GM12878 (cell line): ENCODE measurements around the gene SLCO2A1. TPM values are rescaled to one million over a fixed set of nuclear protein-coding genes. Genes with fewer than 3 reads are reported as not detected.

Source experiments
- ATAC-seq: fragments of 200-7000 bp; cut with Tn5 transposase; 3 replicates; pipeline ENCODE4 v1.9.1; 2020; ENCODE audit warnings: mild to moderate bottlenecking, moderate library complexity
- BruUV-seq: library from RNA; stranded (reverse); fragments of 400-500 nt; replicated peaks from 2 replicates; lab custom pipeline; 2021; lab: Mats Ljungman, UMichigan
- CTCF ChIA-PET: fragments of 300-600 bp; sonication (Branson Sonifier 250); formaldehyde crosslinking; extraction: SDS; loops from one replicate; lab custom pipeline; 2021; ENCODE audit warnings: inconsistent platforms; lab: Yijun Ruan, JAX
- POLR2A ChIA-PET: fragments of 350-600 bp; formaldehyde crosslinking; extraction: SDS; loops from one replicate; lab custom pipeline; 2021; ENCODE audit warnings: inconsistent platforms; lab: Charles Lee
- RAD21 ChIA-PET: fragments of 300-600 bp; sonication (Branson Sonifier 250); formaldehyde crosslinking; loops from one replicate; lab custom pipeline; 2023; ENCODE audit warnings: antibody characterized with exemption; ENCODE audit not compliant: unreplicated experiment; lab: Charles Lee
- SMC1A ChIA-PET: fragments of 300-600 bp; sonication (Branson Sonifier 250); formaldehyde crosslinking; loops from one replicate; lab custom pipeline; 2023; ENCODE audit not compliant: unreplicated experiment, uncharacterized antibody; lab: Charles Lee
- DNase-seq: peaks from one replicate; pipeline ENCODE4 v3.0.0-alpha.2; 2011; ENCODE audit warnings: low read depth, low spot score
- FAIRE-seq: peaks from 3 replicates; lab custom pipeline; 2011; peaks lifted over from hg19 to GRCh38; lab: Jason Lieb, UNC
- H2AFZ ChIP-seq: 2 replicates; pipeline ENCODE4 v1.6.0; 2011; ENCODE audit warnings: low read depth, low read length, control low read depth; ENCODE audit not compliant: control insufficient read depth
- H3K27ac ChIP-seq: 2 replicates; pipeline ENCODE4 v1.5.1; 2011; ENCODE audit warnings: control low read depth; ENCODE audit not compliant: control insufficient read depth, insufficient read depth
- H3K27me3 ChIP-seq, 2 experiments: replicated peaks in 1 of 2; 2 replicates each; pipeline versions ENCODE4 v1.6.0 to v1.6.1; 2011; ENCODE audit warnings: low read length in 1 of 2; ENCODE audit not compliant: control insufficient read depth in 2 of 2, insufficient read depth in 2 of 2
- H3K36me3 ChIP-seq, 2 experiments: 2 replicates each; pipeline ENCODE4 v1.5.1; 2011; ENCODE audit warnings: low read length in 1 of 2; ENCODE audit not compliant: control insufficient read depth in 2 of 2, insufficient read depth in 2 of 2
- H3K4me1 ChIP-seq: 2 replicates; pipeline ENCODE4 v1.6.1; 2011; ENCODE audit warnings: mild to moderate bottlenecking, low read length, moderate library complexity, mixed read lengths; ENCODE audit not compliant: control insufficient read depth, insufficient read depth
- H3K4me2 ChIP-seq: 2 replicates; pipeline ENCODE4 v1.6.0; 2011; ENCODE audit warnings: control low read depth; ENCODE audit not compliant: control insufficient read depth, insufficient read depth
- H3K4me3 ChIP-seq: fragments of 200-600 bp; sonication (generic); 2 replicates; pipeline ENCODE4 v1.5.1; 2016
- H3K79me2 ChIP-seq: 2 replicates; pipeline ENCODE4 v1.6.0; 2011; ENCODE audit warnings: low read length; ENCODE audit not compliant: control insufficient read depth, insufficient read depth
- H3K9ac ChIP-seq: 2 replicates; pipeline ENCODE4 v1.8.0; 2011; ENCODE audit warnings: low read length, control low read depth, mixed read lengths; ENCODE audit not compliant: control insufficient read depth, insufficient read depth
- H3K9me3 ChIP-seq: replicated peaks from 3 replicates; pipeline ENCODE4 v1.5.1; 2011; ENCODE audit warnings: mild to moderate bottlenecking, low read length; ENCODE audit not compliant: control insufficient read depth, insufficient read depth
- H4K20me1 ChIP-seq: 2 replicates; pipeline ENCODE4 v1.6.0; 2011; ENCODE audit not compliant: control insufficient read depth, insufficient read depth
- ASH2L ChIP-seq: fragments of 300-600, 200-600 bp; sonication (generic); IDR thresholded peaks from 2 replicates; pipeline ENCODE4 v1.6.1; 2017; ENCODE audit warnings: low read depth, mild to moderate bottlenecking, borderline replicate concordance
- BACH1 ChIP-seq: fragments of 450-650 bp; IDR thresholded peaks from 2 replicates; pipeline ENCODE4 v1.6.1; 2017; ENCODE audit warnings: mild to moderate bottlenecking, borderline replicate concordance
- CBFB ChIP-seq: IDR thresholded peaks from 2 replicates; pipeline ENCODE4 v1.6.1; 2016; ENCODE audit warnings: antibody characterized with exemption, low read depth
- GATAD2B ChIP-seq: fragments of 450-650 bp; conservative IDR thresholded peaks from 2 replicates; pipeline ENCODE4 v1.6.1; 2017; ENCODE audit warnings: low read depth, mild to moderate bottlenecking, moderate library complexity
- HDAC2 ChIP-seq: fragments of 200-600 bp; sonication (generic); IDR thresholded peaks from 2 replicates; pipeline ENCODE4 v1.6.1; 2017
- HDAC6 ChIP-seq: fragments of 200-600 bp; sonication (generic); IDR thresholded peaks from one replicate; pipeline ENCODE4 v1.8.0; 2017; ENCODE audit warnings: antibody characterized with exemption; ENCODE audit not compliant: unreplicated experiment
- LARP7 ChIP-seq: fragments of 450-650 bp; IDR thresholded peaks from 2 replicates; pipeline ENCODE4 v1.6.1; 2017; ENCODE audit warnings: mild to moderate bottlenecking
- MEF2B ChIP-seq: fragments of 450-650 bp; IDR thresholded peaks from 2 replicates; pipeline ENCODE4 v1.6.1; 2018; ENCODE audit warnings: mild to moderate bottlenecking, moderate library complexity; ENCODE audit not compliant: partially characterized antibody, poor library complexity, severe bottlenecking
- MTA3 ChIP-seq: IDR thresholded peaks from 2 replicates; pipeline ENCODE4 v1.6.1; 2012; ENCODE audit warnings: low read length, inconsistent platforms, borderline replicate concordance
- PKNOX1 ChIP-seq: fragments of 450-650 bp; IDR thresholded peaks from 2 replicates; pipeline ENCODE4 v1.6.1; 2016; ENCODE audit warnings: mild to moderate bottlenecking
- POLR2A ChIP-seq: IDR thresholded peaks from 2 replicates; pipeline ENCODE4 v1.6.1; 2011; ENCODE audit warnings: low read depth, mild to moderate bottlenecking, low read length
- RUNX3 ChIP-seq: IDR thresholded peaks from 2 replicates; pipeline ENCODE4 v1.6.1; 2012; ENCODE audit warnings: low read length, inconsistent platforms
- SKIL ChIP-seq: fragments of 450-650 bp; IDR thresholded peaks from 2 replicates; pipeline ENCODE4 v1.6.1; 2017; ENCODE audit warnings: mild to moderate bottlenecking, low read depth, inconsistent platforms; ENCODE audit not compliant: poor library complexity, severe bottlenecking
- SREBF1 ChIP-seq: IDR thresholded peaks from 2 replicates; pipeline ENCODE4 v1.6.1; 2012; ENCODE audit warnings: mild to moderate bottlenecking, low read length
- STAT1 ChIP-seq: fragments of 450-650 bp; conservative IDR thresholded peaks from 2 replicates; pipeline ENCODE4 v1.6.1; 2014; ENCODE audit warnings: antibody characterized with exemption, mild to moderate bottlenecking
- TCF12 ChIP-seq: IDR thresholded peaks from 2 replicates; pipeline ENCODE4 v1.6.1; 2011; ENCODE audit warnings: low read depth, mild to moderate bottlenecking, low read length
- ZNF207 ChIP-seq: fragments of 450-650 bp; IDR thresholded peaks from 2 replicates; pipeline ENCODE4 v1.6.1; 2014; ENCODE audit warnings: antibody characterized with exemption, mild to moderate bottlenecking, borderline replicate concordance
- ZNF217 ChIP-seq: fragments of 450-650 bp; IDR thresholded peaks from 2 replicates; pipeline ENCODE4 v1.6.1; 2017; ENCODE audit warnings: antibody characterized with exemption, mild to moderate bottlenecking
- WGBS: methylation state at CpG from one replicate; pipeline ENCODE4 v1.1.6; 2016; ENCODE audit warnings: low lambda C conversion rate; ENCODE audit not compliant: insufficient replicate concordance, insufficient coverage; ENCODE audit errors: missing lambda C conversion rate; 5-methylcytosine and 5-hydroxymethylcytosine counted together
- in situ Hi-C: fragments of 300-500 bp; cut with MboI; formaldehyde crosslinking; loops from 9 replicates; pipeline ENCODE4 v1.14.3; 2018; ENCODE audit warnings: mixed read lengths
- intact Hi-C: fragments of 100-400 bp; cut with micrococcal nuclease; formaldehyde crosslinking; loops from one replicate; pipeline ENCODE4 v1.14.2; 2022; ENCODE audit not compliant: unreplicated experiment
- polyA plus RNA-seq, 11 experiments: library from polyadenylated mRNA; depleted of rRNA in 4 of 11; unstranded in 6 of 11; stranded (reverse) in 5 of 11; fragments of >200 nt; fragmentation: Nextera tagmentation in 4 of 11; fragmentation: Illumina TruSeq in 1 of 11; extraction: Ambion mirVana in 4 of 11; extraction: Trizol in 1 of 11; gene quantifications; 1 replicate in 1 of 11; 2 replicates in 10 of 11; pipeline versions ENCODE4 v1.2.1 to v1.2.3, GENCODE V29; 2011 to 2016; ENCODE audit warnings: inconsistent platforms in 2 of 11, missing spikeins in 2 of 11, low read depth in 1 of 11
- total RNA-seq, 4 experiments: library from RNA; depleted of rRNA in 3 of 4; stranded (reverse); fragments of >200 nt in 3 of 4; fragmentation: Illumina TruSeq in 1 of 4; extraction: Trizol in 1 of 4; gene quantifications; 2 replicates each; pipeline versions ENCODE4 v1.2.1 to v1.2.3, GENCODE V29; 2013 to 2021
- TF ChIP-seq, protein P1 (sequence below): fragments of 150-350 bp; IDR thresholded peaks from 2 replicates; pipeline ENCODE4 v1.6.1; 2016; ENCODE audit warnings: low read depth, low read length

Gene SLCO2A1
- total and polyA plus RNA-seq, 10 of the 15 experiments (the other 5 are each of a cell fraction or from before 2014, with no cell fraction given), result 0.05 TPM; not detected in 9

DNA sequence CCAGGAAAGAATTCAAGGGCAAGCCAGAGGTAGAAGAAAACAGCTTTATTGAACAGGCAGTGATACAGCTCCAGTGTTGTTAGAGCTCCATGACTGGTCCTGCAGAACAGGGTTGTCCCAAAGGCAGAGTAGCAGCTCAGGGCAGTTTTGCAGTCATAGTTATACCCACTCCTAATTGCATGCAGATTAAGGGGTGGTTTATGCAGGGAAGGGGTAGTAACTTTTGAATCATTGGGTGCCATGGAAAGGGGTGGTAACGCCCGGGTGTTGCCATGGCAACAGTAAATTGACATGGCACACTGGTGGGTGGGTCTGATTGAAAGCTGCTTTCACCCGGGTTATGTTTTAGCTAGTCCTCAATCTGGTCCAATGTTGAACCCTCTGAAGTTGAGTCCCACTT, 124.3 kb downstream of the SLCO2A1 start:
- RAD21 ChIA-PET, result no interaction called here
- in situ Hi-C loops (no loop called here), intact Hi-C loops (no loop called here)
- CTCF ChIA-PET, result interaction anchor here (0.6 kb wide), 2 partner anchors 148 to 1653 kb away, joined by 3 read pairs; no protein-coding TSS in a partner anchor
- FAIRE-seq, result no peak
- Histone ChIP-seq H4K20me1 (no peaks in the 10 kb centered on the region), H3K4me2 (no peak overlapping the region), H3K4me3 (no peak overlapping the region), H3K27me3 (peaks cover 0 to 2% of the 10 kb centered on the region in 2 experiments; a peak in 1 of 4 replicates), H2AFZ (no peak overlapping the region), H3K79me2 (no peaks in the 10 kb centered on the region), H3K36me3 (no peaks in the 10 kb centered on the region), H3K27ac (no peak overlapping the region), H3K4me1 (no peaks in the 10 kb centered on the region), H3K9ac (no peak overlapping the region), H3K9me3 (no peaks in the 10 kb centered on the region)
- SMC1A ChIA-PET, result interaction anchor here (1.3 kb wide), 2 partner anchors 20 to 30 kb away, joined by 3 read pairs; no protein-coding TSS in a partner anchor
- WGBS, result 17% methylated on average over 3 of the region's 3 CpGs
- POLR2A ChIA-PET, result no interaction called here
- no peak for ATAC-seq
- DNase-seq, result no peak
- no TSS peak for BruUV-seq
- TF ChIP-seq PKNOX1 (no peak), CBFB (no peak), MTA3 (no peak), BACH1 (no peak), MEF2B (no peak), STAT1 (no peak), SKIL (no peak), TCF12 (no peak), HDAC6 (no peak), GATAD2B (no peak), LARP7 (no peak), ASH2L (no peak), HDAC2 (no peak), SREBF1 (no peak), ZNF207 (no peak), RUNX3 (no peak), ZNF217 (no peak), POLR2A (no peak)
- TF ChIP-seq, protein P1, sequence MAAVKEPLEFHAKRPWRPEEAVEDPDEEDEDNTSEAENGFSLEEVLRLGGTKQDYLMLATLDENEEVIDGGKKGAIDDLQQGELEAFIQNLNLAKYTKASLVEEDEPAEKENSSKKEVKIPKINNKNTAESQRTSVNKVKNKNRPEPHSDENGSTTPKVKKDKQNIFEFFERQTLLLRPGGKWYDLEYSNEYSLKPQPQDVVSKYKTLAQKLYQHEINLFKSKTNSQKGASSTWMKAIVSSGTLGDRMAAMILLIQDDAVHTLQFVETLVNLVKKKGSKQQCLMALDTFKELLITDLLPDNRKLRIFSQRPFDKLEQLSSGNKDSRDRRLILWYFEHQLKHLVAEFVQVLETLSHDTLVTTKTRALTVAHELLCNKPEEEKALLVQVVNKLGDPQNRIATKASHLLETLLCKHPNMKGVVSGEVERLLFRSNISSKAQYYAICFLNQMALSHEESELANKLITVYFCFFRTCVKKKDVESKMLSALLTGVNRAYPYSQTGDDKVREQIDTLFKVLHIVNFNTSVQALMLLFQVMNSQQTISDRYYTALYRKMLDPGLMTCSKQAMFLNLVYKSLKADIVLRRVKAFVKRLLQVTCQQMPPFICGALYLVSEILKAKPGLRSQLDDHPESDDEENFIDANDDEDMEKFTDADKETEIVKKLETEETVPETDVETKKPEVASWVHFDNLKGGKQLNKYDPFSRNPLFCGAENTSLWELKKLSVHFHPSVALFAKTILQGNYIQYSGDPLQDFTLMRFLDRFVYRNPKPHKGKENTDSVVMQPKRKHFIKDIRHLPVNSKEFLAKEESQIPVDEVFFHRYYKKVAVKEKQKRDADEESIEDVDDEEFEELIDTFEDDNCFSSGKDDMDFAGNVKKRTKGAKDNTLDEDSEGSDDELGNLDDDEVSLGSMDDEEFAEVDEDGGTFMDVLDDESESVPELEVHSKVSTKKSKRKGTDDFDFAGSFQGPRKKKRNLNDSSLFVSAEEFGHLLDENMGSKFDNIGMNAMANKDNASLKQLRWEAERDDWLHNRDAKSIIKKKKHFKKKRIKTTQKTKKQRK, result no peak
